GM19467 (cell line): ENCODE results near the gene FAM83D.

Experiments
- ATAC-seq: cut with Tn5 transposase; IDR thresholded peaks from one replicate; pipeline ENCODE4 v1.9.1; 2021; ENCODE audit warnings: mild to moderate bottlenecking, moderate library complexity; ENCODE audit not compliant: unreplicated experiment

The FAM83D gene

DNA sequence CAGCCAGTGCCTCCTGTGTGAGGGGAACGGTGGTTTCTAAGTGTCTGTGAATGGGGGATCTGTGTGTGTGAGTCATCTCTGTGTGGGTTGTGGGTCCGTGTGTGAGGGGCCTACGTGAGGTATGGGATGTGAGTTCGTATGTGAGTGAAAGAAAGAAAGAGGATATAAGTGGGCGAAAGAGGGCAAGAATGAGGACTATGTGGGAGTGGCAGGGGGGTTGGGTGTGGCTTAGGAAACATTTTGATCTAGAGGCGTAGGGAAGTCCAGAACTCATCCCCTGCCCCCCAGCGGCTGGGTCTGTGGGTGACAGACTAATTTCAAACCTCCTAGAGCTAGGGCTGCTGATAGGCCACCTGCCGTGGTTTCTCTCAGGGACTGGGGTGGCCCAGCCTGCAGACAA, 71.4 kb downstream of the FAM83D start:
- no peak for ATAC-seq

DNA sequence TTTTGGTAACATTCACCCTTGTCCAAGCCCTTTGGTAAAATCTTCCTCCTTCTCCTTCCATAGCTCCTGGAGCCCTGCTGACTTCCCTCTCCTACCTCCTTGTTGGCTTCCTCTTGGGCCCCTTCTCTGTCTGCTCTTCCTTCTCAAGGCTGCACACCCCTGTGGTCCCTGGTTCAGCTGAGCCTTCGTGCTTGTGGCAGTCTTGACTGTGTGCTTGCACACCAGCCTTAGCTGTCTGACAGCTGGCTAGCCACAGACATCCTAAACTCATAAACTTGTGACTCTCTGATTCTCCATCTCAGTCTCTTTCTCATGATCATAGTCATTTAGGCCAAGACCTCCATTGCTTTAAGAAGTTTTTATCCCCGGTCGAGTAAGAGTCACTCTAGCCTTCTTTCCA, 73.0 kb downstream of the FAM83D start:
- no peak for ATAC-seq

DNA sequence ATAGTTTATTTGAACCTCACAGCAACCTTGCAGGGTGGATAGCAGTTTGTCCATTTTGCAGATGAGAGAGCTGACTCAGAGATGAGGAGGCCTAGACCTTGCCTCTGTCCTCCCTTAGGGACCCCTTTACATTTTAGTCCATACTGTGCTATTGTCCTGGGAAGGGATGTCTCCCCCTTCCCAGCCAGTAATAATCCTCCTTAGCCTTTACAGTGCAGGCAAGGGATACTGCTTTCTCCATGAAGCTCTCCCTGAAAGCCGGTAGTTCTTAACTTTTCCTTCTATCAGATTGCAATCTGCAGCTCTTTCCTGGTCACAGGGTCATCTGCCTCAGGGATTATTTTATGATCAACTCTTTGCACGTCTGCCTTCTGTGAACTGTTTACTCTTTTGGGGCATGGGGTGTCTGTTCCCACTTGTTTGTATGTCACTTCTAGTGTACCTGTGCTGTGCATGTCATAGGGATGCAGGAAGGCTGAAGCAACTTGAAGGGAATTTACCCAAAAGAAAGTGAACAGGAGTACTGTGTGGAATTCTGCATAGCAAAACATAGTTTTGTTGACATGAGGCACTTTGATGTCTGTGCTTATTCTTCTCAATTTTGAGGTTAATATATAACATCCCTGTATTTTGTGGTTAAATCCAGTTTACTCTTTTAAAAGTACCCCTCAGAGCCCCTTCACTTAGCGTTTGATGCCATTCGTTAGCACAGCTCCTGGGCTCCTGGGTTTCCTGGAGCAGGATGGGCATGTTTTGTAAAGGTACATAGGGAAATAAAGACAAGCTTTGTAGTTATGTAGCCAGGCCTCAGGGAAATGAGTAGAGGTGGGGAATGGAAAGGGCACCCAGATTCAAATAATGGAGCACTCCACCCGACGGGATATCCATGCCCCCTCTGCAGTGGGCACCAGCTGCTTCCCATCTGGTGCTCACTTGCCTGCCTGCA, 74.0 kb downstream of the FAM83D start:
- no peak for ATAC-seq
